GM21529 (cell line): Measurements from ENCODE around the gene PHETA1.
"Not testable (repeated sequence)": the region's sequence is repeated elsewhere in the genome, so short reads cannot be mapped to it uniquely, and the experiment has no call there.

Experiments used
- ATAC-seq: cut with Tn5 transposase; IDR thresholded peaks from one replicate; pipeline ENCODE4 v1.9.1; 2021; ENCODE audit not compliant: unreplicated experiment

Gene PHETA1

DNA sequence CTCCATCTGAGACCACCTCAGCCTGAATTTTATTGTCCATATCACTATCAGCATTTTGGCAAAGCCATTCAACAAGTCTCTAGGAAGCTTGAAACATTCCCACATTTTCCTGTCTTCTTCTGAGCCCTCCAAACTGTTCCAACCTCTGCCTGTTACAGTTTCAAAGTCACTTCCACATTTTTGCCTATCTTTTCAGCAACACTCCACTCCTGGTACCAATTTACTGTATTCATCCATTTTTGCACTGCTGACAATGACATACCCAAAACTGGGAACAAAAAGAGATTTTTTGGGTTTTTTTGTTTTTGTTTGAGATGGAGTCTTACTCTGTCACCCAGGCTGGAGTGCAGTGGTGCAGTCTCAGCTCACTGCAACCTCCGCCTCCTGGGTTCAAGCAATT, 4.3 kb upstream of the PHETA1 start:
- ATAC-seq = not testable (repeated sequence)

DNA sequence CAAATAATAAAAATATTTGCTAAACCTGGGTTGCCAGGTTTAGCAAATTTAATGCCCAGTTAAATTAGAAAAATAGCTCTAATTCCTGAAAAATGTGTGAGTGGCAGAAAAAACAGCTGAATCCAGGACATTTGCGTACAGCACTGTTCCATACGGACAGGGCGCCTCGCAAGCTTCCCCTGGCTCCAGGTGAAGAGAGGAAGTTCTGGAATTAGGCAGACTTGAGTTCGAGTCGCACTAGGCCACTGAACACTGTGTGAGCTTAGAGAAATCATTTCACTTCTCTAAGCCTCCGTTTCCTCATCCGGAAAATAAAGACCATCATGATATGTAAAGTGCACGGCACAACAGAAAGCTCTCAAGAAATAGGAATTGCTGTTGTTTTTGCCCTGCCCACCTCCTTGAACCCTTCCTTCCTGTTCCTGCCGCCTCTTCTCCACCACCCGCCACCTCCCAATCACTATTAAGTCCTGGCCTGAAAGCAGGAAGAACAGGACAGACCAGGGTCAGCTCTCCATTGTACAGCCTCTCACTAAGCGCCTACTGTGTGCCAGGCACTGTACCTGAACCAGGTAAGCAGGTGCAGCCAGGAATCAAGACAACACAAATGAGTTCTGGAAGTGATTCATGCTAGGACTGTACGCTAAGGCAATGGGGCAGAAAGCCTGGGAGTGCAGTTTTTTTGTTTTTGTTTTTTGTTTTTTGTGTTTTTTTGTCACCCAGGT, 763 bp upstream of the PHETA1 start:
- no peak for ATAC-seq

DNA sequence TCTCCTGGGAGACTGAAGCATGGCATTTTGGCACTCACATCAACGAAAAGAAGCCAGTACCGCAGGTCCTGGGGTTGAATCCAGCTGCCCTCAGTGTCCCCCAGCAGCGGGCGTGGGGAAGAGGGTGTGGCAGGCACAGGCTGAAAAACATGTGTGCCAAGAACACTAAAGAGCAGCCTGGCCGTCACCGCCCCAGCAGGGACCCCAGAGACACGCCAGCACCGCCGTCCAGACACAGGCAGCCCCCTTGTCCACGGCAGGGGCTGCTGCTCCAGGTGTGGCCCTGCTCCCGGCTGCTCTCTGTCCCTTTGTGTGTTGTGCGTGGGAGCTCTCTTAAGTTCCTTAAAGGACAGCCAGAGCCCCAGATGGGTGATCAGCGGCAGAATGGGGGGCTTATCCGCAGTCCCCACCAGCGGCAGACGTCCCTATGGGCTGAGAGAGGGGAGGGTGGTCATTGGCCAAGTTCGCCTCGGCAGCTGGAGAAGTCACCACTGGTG, 556 bp downstream of the PHETA1 start:
- ATAC-seq = peak; percentile 2

DNA sequence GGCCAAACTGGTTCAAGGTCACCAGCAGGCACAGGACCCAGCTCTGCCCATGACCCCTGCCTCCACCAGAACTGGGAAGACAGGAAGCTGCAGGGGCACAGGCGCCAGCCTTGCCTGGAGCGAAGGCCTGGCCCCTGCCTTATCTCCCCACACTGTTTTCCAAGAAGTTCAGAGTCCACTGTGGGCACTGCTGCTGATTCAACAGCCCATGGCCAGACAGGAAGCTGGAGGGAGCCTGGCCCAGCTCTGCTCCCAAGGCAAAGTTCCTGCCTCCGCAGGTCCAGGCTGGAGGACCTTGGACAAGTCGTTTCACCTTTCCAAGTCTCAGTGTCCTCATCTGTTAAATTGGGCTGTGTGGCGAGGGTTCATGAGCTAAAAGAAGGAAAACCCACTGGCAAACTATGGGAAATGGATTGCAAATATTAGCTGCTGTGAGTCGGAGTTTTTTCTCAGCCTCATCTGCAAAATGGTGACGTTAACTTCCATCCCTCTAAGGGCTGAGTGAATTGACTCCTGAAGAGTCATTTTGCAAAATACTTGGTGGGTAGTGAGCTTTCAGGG, 1.2 kb downstream of the PHETA1 start:
- ATAC-seq = no peak

DNA sequence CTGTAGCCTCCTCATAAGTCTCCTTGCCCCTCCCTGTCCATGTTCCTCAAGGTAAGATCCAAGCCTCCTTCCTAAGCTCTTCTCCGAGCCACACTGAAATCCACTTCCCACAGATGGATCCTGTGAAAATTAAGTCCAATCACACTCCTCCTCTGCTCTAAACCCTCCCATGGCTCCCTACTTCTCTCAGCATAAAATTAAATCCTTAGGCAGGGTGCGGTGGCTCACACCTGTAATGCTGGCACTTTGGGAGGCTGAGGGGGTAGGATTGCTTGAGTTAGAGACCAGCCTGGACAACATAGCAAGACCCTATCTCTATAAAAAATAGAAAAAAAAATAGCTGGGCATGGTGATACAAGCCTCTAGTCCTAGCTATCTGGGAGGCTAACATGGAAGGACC, 2.3 kb downstream of the PHETA1 start:
- ATAC-seq = no peak

DNA sequence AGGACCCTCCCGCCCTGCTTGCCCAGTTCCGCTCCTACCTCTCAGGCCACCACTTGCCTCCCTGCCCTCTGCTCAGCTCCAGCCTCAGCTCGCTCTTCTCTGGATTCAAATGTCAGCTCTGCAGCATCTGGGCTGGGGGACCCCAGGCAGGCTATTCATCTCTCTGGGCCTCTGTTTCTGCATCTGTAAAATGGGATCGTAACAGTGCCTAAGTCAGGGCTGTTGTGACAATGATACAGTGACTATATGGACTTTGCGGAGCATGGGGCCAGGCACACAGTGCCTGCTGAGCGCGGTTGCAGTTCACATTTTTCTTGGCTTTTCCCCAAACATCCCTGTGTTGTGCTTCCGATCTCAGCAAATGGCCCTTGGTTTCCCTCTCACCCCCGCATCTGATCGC, 2.8 kb downstream of the PHETA1 start:
- ATAC-seq = no peak

DNA sequence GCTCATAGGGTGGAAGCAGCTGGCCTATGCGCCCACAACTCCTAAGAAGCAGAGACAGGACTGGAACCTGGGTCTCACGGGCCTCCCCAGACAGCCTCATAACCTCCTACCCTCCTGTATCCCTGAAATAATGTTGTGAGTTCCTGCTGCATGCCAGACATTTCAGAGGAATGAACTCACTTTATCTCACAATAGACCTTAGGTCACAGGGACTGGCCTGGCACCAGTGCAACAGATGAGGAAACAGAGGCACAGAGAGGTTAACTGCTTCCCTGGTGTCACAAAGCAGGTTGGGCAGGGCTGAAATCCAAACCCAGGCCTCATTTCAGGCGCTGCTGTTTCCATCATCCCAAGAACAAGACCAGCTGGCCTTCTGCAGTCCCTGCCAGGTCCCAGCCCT, 5.3 kb downstream of the PHETA1 start:
- ATAC-seq = no peak

DNA sequence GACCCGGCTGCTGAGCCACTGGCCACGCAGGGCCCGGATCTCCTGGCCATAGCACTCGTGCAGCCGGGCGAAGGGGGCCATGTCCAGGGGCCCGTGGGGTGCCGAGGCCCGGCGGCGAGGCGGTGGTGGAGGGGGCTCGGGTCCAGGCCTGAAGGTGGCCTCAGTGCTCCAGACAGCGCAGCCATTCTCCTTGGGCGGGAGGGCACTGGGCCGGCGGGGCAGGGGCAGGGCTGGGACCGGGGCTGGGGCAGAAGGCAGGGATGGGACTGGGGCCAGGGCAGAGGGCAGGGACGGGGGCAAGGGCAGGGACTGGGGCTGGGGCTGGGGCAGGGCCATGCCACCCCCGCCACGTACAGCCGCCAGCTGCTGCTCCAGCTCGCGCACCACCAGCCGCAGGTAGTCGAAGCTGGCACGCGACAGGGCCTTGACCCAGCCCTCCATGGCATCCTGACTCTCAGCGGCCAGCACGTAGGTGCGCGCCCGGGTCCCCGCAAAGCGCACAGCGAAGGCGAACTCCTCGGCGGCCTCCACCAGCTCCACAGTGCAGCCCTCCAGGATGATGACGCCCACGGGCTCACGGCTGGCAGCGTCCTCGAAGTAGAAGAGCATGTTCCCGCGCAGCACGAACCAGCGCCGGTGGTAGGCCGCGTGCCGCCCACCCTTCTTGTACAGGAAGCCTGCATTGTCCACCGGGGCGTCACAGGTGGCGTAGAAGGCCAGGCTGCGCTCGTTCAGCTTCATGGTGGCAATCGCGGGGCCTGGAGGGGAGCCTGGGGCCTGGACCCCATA, 6.0 kb downstream of the PHETA1 start:
- ATAC-seq = no peak

DNA sequence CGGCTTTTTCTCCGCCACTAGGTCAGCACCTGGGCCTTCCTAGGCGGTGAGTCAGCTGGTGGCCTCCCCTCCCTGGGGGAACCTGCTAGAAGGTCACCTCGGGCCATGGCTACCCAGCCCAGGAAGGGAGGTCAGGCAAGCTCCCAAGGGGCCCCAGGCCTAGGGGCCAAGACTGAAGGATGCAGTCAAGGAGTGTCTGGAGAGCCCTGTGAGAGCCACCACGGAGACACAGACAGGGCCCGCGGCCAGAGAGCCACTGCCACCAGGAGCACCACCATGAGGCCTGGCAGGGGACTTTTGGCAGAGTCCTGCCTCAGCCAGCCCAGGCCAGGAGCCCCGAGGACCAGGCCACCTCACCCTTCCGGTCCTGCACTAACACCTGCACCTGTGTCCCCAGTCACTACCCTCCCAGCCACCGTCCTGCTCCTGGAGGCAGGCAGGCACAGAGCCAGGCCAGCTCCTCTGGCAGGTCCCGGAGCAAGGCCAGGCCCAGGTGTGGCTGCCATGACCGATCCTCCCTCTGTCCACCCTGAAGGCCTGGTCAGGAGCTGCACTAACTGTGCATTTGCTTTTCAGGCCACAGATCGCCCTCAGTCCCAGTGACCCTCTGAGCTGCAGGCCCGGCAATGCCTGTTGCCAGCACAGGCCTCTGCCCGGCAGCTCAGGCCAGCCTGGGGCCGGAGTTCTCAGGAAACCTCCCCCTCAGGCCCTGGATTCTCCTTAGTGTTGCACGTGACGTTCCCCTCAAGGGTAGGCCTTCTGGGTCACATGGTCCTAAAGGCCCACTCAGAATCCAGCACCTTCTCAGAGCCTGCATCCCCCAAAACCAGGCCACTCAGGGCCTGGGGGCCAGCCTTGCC, 6.9 kb downstream of the PHETA1 start:
- no peak for ATAC-seq

DNA sequence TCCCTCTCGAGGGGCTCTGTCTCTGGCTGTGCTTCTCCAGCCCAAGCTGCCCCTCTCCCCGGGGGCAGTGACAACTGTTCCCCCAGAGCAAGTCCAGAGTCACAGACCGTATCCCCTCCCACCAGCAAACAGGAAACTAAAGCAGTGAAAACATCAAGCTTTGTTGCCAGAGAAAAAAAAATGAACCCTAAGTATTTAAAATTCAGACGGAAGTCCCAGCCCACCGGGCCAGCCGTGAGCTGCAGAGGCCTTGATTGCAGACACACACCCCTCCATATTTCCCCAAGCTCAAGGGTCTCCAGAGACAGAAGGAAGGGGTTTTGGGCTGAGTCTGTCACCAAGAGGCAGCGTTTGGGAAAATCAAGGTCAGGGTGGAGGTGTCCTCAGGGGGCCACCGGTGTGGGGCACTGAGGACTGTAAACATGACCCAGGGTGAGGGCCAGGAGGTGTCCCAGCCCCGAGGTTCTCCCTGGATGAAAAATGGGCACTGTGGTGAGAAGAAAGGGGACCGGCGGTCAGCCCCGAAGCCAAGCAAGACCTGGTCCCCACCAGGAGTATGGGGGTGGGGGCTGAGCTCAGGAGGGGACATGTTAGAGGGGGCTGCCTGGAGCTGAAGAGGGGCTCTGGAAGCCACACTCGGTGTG, 7.7 kb downstream of the PHETA1 start:
- ATAC-seq = no peak

DNA sequence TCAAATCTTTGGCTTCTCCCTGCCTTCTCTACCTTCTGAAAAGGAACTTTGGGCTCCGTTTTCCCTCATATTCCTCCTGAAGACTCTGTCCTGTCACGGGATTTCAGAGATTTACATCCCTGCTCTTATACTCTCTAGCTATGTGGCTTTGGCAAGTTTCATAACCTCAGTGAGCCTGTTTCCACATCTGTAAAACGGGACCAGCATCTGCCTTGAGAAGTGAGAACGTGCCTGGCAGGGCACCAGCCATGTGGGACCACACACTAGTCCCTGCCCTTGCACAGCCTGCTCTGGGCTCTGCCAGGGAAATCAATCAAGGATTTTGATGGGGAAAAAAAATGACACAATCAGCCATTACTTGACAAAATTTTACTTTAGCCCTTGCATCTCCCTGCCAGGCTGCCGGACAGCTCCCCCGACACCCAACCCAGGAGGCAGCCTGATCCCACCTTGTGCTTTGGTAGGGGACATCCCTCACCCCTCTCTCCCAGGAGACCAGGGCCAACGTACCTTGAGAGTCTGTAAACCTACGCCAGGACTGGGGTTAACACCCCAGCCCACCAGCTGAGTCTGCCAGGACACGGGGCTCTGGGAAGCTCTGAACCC, 8.5 kb downstream of the PHETA1 start:
- no peak for ATAC-seq

DNA sequence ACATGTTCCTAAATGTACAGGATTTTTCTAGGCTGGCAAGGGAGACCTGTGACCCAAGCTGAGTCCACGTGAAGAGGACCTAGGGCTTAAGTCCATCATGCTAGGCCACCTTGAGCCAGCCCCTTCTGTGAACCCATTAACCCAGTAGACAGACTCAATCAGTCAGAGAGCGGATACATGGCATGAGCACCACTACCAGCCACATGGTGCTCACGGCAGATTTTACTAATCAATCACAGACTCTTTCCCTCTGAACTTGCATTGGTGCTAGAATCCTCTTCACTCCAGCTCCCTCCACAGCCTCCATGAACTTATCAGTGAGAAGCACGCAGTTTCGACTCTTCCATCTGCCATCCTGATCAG, 9.0 kb downstream of the PHETA1 start:
- ATAC-seq = no peak

DNA sequence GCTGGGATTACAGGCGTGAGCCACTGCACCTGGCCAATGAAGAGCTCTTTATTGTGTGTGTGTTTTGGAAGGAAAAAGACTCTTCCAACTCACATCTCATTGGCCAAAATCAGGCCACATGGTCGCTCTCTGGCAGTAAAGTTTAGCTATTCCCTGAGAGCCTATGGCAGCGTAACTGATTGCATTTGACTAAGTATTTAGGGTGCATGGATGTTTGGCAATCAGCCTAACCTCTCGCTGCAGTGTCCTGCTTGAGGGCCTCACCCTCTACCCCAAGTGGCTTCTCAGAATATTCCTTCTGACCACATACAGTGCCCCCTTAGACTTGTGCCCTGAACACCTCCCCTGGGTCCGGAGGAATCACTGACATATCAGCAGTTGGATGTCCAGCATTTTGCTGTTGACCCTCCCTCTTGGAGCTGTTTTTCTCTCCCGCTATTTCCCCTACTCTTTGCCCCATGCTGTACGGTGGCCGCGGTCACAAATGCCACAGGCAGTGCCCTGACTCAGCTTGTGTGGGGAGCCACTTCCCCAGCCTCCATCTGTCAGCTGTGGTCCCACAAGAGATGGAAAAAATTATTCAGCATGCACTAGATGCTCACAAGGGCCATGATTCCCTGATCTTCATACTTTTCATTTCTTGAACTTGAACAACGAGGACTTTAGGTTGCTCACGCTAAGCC, 9.5 kb downstream of the PHETA1 start:
- no peak for ATAC-seq

DNA sequence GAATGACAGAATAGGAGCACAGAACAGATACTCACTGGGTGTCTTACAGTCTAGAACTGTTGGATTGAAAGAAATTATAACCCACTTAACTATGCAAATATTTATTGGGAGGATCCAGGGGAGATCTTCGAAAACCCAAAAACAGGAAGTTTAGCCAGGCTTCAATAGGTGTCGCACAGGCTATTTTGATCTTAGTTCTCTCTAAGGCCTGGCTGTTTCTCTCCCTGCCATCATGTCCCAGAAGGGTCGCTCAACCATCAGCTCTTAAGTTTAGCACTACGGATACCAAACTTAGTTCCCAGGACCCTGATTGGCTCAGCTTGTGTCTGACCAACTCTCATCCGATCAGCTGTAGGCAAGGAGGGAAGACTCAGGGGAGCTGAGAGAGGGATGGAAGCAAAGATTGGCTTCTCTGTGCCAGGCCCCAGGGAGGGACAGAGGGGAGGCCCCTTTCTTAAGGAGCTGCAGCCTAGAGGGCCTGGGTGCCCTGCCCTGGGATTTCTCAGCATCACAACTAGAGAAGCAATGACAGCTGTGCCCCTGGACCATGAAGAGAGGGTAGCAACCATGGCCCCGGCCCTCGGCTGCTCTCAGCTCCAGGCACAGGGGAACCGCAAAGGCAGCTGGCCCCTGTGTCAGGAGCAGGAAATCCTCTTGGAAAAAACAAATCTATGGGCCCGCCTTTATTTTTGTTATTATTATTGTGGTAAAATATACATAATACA, 13.5 kb downstream of the PHETA1 start:
- ATAC-seq = no peak

DNA sequence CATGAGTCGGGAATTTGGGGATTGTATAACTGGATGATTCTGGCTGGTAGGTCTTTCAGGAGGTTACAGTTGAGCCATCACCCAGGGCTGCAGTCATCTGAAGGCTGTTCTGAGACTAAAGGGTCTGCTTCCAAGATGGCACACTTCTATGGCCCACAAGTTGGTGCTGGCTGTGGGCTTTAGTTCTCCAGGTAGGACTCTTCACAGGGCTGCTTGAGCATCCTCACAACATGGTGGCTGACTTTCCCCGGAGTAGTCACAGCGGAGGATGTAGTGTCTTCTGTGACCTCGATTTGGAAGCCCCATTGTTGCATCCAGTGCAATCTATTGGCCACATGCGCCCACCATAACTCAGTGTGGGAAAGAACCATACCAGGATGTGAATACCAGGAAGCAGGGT, 14.4 kb downstream of the PHETA1 start:
- no peak for ATAC-seq

DNA sequence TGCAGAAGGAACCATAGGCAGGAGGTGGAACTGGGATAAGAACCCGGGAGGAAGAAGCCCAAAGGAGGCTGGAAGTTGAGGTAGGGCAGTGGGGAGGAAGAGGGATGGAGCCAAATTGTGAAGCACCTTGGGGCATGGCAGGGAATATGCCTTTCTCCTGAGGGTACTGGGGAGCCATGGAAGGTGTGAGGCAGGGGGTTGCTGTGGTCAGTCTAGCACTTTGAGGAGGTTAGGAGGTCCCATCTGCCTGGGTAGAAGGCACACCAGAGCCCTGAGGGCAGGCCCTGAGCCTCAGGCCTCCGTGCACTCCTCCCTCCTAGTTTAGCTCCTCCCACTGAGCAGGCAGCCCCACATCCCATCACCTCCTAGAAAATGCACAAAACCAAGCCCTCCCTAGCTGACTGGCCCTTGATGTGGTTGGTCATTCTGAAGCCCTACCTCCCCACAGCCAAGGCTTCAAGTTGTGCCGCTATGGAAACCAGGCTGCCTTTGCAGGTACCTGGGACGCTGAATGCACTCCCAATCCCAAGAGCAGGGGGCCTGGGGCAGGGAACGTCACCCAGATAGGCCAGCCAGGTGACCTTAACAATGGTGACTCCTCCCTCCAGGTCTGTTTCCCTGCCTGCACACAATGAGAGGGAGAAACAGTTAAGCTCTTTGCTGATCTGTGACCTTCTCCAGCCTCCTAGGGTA, 15.1 kb downstream of the PHETA1 start:
- ATAC-seq = no peak

DNA sequence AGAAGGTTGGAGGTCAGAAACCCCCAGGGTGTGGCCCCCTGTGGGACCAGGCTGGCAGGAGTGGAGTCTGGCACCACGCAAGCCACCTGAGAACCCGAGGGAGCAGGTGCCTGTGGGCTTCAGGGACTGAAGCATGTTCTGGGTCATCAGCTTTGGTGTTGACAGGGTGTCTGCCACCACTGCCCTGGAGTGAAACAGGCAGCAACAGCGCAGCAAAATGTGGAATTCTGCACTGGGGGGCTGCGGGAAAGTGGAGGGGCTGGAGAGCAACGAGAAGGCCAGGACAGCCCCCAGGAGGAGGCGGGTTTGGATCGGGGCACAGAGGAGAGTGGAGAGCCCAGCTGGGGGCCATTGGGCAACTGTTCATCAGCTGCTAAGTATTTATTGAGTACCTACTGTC, 15.9 kb downstream of the PHETA1 start:
- ATAC-seq = no peak

DNA sequence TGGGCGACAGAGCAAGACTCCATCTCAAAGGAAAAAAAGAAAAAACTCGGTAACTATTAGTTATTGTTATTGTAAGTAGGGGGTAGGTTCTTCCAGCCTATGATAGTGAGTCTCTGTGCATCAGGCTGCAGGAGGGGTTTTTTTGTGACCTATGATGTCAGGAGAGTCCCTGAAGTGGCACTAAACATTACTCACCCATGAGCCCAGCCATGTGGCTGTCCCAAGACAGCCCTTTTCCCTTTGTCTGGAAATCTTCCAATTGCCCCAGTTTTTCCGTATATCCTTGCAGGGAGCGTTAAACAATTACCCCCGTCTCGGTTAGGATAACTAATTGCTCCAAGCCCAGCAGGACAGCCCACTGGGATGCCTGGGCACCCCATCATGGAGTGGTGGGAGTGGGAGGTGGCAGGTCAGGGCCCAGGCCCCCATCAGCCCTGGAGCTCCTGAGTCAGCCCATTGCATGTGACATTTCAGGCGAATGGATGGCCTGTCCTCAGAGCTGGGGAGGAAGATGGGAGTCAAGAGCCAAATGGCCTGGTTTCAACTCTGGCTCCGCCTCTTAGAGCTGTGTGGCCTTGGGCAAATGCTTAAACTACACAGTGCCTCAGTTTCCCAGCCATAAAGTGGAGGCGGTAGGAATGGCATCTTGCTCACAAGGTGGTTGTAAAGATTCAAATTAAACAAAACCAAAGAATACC, 16.4 kb downstream of the PHETA1 start:
- no peak for ATAC-seq
